ENCODE measurements around the gene DDX17.

Gene DDX17

GRCh38 chr22:38436629-38437395 lies 69.3 kb downstream of the DDX17 start:
- no peak overlapping the region for H3K9ac ChIP-seq (ENCODE audit: low read length)
- H3K4me1 ChIP-seq (ENCODE audit: control insufficient read depth, insufficient read depth, low read length) = no peaks in the 10 kb centered on the region

DNA sequence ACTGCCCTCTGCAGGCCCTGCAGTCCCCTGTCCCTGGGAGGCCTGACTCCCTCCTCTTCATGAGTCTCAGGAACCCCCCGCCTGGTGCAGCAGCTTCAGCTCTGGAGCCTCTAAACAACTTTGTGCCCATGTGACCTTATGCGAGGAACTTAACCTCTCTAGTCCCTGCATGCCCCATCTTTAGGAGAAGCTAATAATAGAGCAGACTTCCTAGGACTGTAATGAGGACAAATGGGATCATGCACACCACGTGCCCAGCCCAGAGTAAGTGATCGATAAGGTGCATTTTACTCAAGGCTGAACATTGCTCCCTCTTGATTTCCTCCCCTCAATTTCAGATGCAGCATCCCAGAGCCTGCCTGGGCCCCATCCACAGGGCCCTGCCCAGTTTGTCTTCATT lies 70.1 kb downstream of the DDX17 start:
- Histone ChIP-seq H3K4me3 (ENCODE audit: low read length) (no peak overlapping the region), H3K27me3 (ENCODE audit: control insufficient read depth, insufficient read depth, low read length) (peaks cover 10% of the 10 kb centered on the region), H3K9ac (ENCODE audit: low read length) (no peak overlapping the region), H3K4me1 (ENCODE audit: control insufficient read depth, insufficient read depth, low read length) (no peaks in the 10 kb centered on the region), H3K36me3 (ENCODE audit: control insufficient read depth, insufficient read depth, low read length) (no peaks in the 10 kb centered on the region), H3K9me3 (ENCODE audit: control insufficient read depth, low read length) (no peaks in the 10 kb centered on the region)

More at GRCh38 chr22:38436629-38437395, 69.3 kb downstream of the DDX17 start:
- Histone ChIP-seq H3K27me3 (ENCODE audit: control insufficient read depth, insufficient read depth, low read length) (peaks cover 10% of the 10 kb centered on the region), H3K9me3 (ENCODE audit: control insufficient read depth, low read length) (no peaks in the 10 kb centered on the region), H3K4me3 (ENCODE audit: low read length) (no peak overlapping the region), H3K36me3 (ENCODE audit: control insufficient read depth, insufficient read depth, low read length) (no peaks in the 10 kb centered on the region)

DNA sequence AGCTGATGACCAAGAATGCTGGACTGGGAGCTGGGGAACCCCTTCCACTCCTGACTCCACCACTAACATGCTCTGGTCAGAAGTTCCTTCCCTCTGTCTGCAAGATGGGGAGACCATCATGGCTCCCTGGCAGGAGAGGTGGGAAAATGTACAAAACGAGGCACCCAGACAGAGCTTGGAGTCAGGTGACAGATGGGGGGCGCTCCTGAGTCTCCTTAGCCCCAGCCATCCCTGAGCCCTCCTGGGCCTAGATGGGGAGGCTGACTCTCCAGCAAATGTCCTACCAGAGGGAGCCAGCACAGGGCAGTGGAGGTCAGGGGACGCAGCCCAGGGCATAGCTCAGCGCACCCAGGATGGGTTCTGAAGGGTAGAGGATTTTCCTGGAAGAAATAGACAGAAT lies 71.1 kb downstream of the DDX17 start:
- no peaks in the 10 kb centered on the region for H3K36me3 ChIP-seq (ENCODE audit: control insufficient read depth, insufficient read depth, low read length)
- no peaks in the 10 kb centered on the region for H3K9me3 ChIP-seq (ENCODE audit: control insufficient read depth, low read length)
- peaks cover 10% of the 10 kb centered on the region for H3K27me3 ChIP-seq (ENCODE audit: control insufficient read depth, insufficient read depth, low read length)
- H3K4me1 ChIP-seq (ENCODE audit: control insufficient read depth, insufficient read depth, low read length) = no peaks in the 10 kb centered on the region
- H3K4me3 ChIP-seq (ENCODE audit: low read length) = no peak overlapping the region
- H3K9ac ChIP-seq (ENCODE audit: low read length) = no peak overlapping the region

DNA sequence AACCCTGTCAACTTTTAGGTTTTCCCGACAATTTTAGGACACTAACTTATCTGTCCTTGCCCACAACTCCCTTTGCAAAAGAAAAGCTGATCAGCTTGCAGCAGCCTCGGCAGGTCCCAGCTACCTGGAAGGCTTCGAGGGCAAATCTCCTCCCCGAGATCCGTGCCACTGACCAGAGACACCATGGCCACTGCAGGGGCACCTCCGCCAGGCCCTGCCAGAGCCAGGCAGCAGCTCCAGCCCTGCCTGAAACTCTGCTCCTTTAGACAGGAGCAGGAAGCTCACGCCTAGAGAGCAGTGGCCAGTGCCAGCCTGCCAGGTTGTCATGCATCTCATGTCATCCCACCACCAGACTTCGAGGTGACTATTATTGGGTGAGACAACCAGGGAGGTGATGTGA lies 72.2 kb downstream of the DDX17 start:
- Histone ChIP-seq H3K4me1 (ENCODE audit: control insufficient read depth, insufficient read depth, low read length) (no peaks in the 10 kb centered on the region), H3K9ac (ENCODE audit: low read length) (no peak overlapping the region), H3K36me3 (ENCODE audit: control insufficient read depth, insufficient read depth, low read length) (no peaks in the 10 kb centered on the region), H3K27me3 (ENCODE audit: control insufficient read depth, insufficient read depth, low read length) (peaks cover 10% of the 10 kb centered on the region), H3K4me3 (ENCODE audit: low read length) (no peak overlapping the region), H3K9me3 (ENCODE audit: control insufficient read depth, low read length) (no peaks in the 10 kb centered on the region)
